Umbilical cord (tissue), 2 donors: ENCODE measurements around the gene ALK. TPM values are rescaled to one million over a fixed set of nuclear protein-coding genes. Genes with fewer than 3 reads are reported as not detected.

ENCODE experiments used
- DNase-seq: peaks from one replicate; pipeline ENCODE4 v3.0.0-alpha.2; 2015; ENCODE audit warnings: low spot score
- total RNA-seq: library from RNA; depleted of rRNA; stranded (reverse); fragments of >200 nt; gene quantifications from one replicate; pipeline ENCODE4 v1.2.3, GENCODE V29; 2014; ENCODE audit warnings: low replicate concordance; ENCODE audit not compliant: insufficient read depth

The ALK gene
- total RNA-seq, 1 donor from 2014 or later, result 1.2 TPM

- DNase-seq, result no peak
Measured at GRCh38 chr2:29611850-29612249, 309.5 kb downstream of the ALK start.

GRCh38 chr2:29611261-29611660 lies 310.1 kb downstream of the ALK start:
- DNase-seq, result no peak

- DNase-seq, result no peak
Measured at GRCh38 chr2:29610569-29610968, 310.8 kb downstream of the ALK start.

- no peak for DNase-seq
Measured at GRCh38 chr2:29607038-29607420, 314.4 kb downstream of the ALK start.

- peak; percentile 59 for DNase-seq
Measured at GRCh38 chr2:29606104-29607037, 315.0 kb downstream of the ALK start.

GRCh38 chr2:29603341-29603740 lies 318.0 kb downstream of the ALK start:
- DNase-seq, result no peak

GRCh38 chr2:29601872-29602271 lies 319.5 kb downstream of the ALK start:
- no peak for DNase-seq

GRCh38 chr2:29601321-29601720 lies 320.1 kb downstream of the ALK start:
- DNase-seq, result no peak

- DNase-seq, result no peak
Measured at GRCh38 chr2:29599946-29600345, 321.4 kb downstream of the ALK start.

GRCh38 chr2:29598978-29599377 lies 322.4 kb downstream of the ALK start:
- DNase-seq, result no peak

GRCh38 chr2:29597035-29597434 lies 324.4 kb downstream of the ALK start:
- DNase-seq, result no peak

- DNase-seq, result no peak
Measured at GRCh38 chr2:29596584-29596983, 324.8 kb downstream of the ALK start.

- DNase-seq, result no peak
Measured at GRCh38 chr2:29591600-29591999, 329.8 kb downstream of the ALK start.

- DNase-seq, result no peak
Measured at GRCh38 chr2:29590211-29590610, 331.2 kb downstream of the ALK start.

GRCh38 chr2:29589440-29590103 lies 331.8 kb downstream of the ALK start:
- no peak for DNase-seq

- no peak for DNase-seq
Measured at GRCh38 chr2:29587402-29588190, 333.8 kb downstream of the ALK start.

GRCh38 chr2:29586919-29587318 lies 334.5 kb downstream of the ALK start:
- no peak for DNase-seq

GRCh38 chr2:29583548-29584156 lies 337.7 kb downstream of the ALK start:
- DNase-seq, result no peak

- no peak for DNase-seq
Measured at GRCh38 chr2:29583104-29583503, 338.3 kb downstream of the ALK start.

- DNase-seq, result no peak
Measured at GRCh38 chr2:29582062-29582461, 339.3 kb downstream of the ALK start.

- no peak for DNase-seq
Measured at GRCh38 chr2:29580223-29580622, 341.2 kb downstream of the ALK start.
